Activated T-helper 1 cell treated with anti-CD3 and anti-CD28 coated beads, Interleukin-2, amount 50 U/mL, for 16 hours (primary cell): Measurements from ENCODE around the gene TCN1.
"Not testable (repeated sequence)": the region's sequence is repeated elsewhere in the genome, so short reads cannot be mapped to it uniquely, and the experiment has no call there.

ENCODE experiments used
- DNase-seq, 2 donors: peaks; one replicate each; pipeline ENCODE4 v3.0.0-alpha.2; 2020; ENCODE audit warnings: low read depth in 1 of 2, low spot score in 1 of 2

The TCN1 gene

DNA sequence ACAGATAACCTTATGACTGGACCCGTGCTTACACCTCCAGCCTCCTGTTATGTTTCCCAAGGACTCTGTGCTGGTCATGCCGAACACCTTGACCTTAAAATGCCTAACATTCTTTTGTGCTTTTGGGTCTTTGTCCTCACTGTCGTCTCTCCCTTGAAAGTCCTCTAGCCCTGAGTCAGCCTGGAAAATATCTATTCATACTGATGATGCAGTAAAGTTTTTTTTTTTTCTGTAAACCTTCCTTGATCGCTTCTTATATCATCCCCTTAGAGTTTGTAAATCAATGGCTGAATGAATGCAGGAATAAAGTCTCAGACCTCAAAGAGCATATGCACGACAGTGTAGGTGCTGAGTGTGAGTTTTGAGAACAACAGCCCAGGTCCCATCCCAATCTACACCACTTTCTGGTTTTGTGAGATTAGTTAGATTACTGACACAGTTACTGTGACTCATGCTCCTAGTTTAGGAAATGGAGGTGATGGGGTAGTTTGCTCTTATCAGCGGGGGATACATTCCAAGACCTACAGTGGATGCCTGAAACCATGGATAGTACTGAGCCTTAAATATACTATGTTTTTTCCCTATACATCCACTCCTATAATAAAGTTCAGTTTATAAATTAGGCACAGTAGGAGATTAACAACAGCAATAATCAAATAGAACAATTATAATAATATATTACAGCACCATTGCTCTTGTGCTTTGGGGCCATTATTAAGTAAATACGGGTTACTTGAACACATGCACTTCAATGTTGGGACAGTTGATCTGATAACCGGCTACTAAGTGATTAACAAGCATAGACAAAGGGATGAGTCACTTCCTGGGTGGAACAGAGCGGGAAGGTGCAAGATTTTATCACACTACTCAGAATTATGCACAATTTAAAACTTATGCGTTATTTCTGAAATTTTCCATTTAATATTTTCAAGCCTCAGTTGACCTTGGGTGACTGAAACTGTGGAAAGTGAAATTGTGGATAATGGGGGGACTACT, 8.6 kb downstream of the TCN1 start:
- peak in 1 of 2 donors; percentile 2 for DNase-seq

DNA sequence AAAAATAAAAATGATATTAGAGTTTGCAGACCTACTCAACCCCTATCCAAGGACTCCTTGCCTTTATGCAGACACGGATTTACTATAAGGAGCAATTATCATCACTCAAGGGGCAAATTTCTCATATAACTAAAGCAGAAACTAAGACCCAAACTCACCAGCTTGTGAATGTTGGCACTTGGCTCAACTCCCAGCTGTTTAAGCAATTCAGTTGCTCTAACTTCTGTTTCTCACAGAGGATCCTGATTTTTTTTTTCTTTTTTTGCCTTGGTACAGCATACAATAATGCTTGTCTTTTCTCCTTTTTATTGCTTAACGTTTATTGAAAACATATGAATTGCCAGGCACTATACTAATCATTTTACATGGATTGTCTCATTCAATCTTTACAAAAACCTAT, 11.4 kb downstream of the TCN1 start:
- DNase-seq: no peak

DNA sequence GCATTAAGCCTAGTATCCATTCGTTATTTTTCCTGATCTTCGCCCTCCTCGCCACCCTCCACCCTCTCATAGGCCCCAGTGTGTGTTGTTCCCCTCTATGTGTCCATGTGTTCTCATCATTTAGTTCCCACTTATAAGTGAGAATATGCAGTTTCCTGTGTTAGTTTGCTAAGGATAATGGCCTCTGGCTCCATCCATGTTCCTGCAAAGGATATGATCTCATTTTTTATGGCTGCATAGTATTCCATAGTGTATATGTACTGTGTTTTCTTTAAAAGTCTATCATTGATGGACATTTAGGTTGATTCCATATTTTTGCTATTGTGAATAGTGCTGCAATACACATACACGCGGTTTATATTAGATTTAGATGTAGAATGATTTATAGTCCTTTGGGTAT, 14.9 kb downstream of the TCN1 start:
- DNase-seq: not testable (repeated sequence)

DNA sequence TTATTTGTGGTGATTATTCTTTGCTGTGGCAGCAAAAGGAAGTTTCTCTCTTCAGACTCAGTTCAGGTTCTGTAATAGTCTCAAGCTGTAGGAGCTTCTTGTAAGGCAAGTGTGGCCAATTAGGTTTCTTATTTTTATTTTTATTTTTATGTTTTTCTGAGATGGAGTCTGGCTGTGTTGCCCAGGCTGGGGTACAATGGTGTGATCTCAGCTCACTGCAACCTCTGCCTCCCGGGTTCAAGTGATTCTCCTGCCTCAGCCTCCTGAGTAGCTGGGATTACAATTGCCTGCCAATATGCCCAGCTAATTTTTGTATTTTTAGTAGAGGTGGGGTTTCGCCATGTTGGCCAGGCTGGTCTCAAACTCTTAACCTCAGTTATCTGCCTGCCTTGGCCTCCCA, 16.7 kb downstream of the TCN1 start:
- not testable (repeated sequence) for DNase-seq

DNA sequence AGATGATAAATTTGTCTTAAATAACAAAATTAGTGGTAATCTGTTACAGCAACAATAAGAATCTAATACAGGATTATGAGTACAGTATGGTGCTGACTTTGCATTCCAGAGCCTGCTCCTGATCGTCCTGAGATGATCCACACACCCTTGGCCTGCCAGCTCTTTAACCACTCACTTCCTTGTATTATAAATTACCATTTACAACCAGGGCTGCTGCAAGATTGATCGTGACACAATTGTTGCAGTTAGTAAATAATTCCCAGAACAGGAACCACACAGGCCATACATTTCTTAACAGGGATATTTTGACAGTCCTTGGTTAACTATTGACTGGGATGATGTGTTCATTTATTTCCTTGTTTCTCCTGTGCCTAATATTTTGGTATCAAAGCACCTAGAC, 17.2 kb downstream of the TCN1 start:
- no peak for DNase-seq

DNA sequence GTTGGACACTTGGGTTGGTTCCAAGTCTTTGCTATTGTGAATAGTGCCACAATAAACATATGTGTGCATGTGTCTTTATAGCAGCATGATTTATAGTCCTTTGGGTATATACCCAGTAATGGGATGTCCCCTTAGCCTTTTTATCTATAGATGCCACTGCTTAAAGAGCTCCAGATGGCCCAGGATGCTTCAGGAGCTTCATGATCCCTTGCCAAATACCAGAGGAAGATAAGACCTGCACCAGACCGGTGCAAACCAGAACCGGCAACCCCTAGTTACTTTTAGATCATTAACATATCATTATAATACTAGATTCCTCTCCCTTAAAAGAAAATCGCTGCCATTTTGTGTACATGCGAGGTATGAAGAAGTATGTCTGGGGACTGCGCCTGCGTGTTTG, 17.8 kb downstream of the TCN1 start:
- not testable (repeated sequence) for DNase-seq

DNA sequence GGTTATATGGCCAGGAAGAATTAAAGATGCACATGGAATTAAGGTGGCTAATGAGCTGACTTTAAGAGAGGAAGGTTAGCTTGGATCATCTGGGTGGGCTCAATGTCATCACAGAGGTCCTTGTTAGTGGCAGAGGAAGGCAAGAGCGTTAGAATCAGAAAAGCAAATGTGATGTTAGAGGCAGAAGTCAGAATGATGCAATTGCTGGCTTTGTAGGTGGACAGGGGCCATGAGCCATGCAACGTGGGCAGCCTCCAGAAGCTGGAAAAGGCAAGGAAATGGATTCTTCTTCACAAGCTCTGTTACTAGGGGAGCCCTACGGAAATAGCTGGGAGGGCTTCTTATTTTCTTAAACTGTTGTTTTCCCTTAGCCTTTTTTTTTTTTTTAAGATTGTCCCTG, 18.7 kb downstream of the TCN1 start:
- DNase-seq: no peak

DNA sequence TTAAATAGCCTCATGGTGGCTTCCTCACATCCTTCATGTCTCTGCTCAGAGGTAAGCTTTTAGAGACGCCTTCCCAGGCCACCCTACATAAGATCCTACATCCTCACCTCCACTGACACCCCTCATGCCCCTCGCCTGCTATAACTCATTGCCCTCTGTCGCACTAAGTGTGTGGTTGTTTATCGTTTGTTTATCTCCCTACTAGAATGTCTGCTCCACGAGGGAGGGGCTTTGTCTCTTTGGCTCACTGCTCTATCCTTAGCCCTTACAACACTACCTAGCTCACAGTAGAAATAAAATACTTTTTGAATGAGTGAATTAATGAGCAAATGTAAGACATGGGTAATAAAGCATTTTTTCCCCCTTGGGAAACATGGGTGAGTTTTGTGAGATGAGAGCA, 19.7 kb downstream of the TCN1 start:
- DNase-seq: no peak

DNA sequence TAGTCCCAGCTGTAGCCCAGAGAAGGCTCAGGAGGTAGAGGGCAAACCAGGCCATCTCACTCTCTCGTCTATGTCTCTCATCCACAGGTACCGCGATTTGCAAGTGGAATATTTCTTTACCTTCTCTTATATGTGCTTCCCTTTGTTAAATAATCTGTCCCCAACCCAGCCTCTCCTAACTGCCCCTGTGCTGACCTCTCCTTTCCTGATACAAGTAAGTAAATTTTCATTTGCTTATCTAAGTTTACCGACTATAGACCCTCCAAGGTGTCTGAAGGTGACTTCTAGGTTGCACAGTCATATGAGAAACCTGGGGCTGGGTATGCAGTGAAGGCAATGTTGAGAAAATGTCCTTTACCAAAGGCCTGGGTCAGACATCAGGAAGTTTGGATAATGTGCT, 20.9 kb downstream of the TCN1 start, which contains the start of gene CBLIF:
TSS of gene CBLIF (minus strand) at position 101 of the 400 bp plus-strand sequence. CDS start at position 55, 46 bp downstream.
- DNase-seq: no peak

DNA sequence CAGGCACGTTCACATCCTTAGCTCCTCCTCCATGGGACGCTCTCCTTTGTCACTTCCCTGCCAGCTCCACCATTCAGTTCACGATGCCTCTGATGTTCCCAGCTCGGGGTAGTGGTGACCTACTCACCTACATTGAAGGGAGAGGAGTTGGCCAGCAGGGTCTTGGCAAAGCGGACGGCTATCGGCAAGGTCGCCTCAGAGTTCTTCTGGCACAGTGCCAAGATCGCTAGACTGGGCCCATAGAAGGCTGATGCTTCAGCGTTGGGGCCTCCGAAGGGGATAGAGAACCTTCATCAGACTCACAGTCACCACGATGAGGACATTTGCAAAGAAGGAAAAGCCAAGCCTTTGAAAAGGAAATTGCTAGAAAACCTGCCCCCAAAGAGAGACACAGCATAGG, 24.0 kb downstream of the TCN1 start:
- no peak for DNase-seq

DNA sequence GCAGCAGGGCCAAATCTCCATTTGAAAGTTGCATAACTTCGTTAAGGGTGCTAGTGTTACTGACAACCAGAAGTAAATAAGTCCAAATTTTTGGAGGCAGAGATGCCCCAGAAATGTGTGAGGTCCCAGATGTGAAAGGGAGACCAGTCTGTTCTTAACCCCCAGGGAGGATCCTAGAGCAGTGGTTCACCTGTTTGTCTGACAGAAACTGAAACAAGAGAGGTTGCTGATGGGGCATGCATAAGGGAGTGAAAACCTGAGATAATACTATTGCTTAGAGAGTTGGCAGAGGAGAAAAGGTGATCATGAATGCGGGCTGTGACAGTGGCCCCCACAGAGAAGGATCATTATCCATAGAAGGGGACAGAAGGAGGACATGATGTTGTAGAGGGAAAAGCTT, 24.8 kb downstream of the TCN1 start:
- DNase-seq: no peak

DNA sequence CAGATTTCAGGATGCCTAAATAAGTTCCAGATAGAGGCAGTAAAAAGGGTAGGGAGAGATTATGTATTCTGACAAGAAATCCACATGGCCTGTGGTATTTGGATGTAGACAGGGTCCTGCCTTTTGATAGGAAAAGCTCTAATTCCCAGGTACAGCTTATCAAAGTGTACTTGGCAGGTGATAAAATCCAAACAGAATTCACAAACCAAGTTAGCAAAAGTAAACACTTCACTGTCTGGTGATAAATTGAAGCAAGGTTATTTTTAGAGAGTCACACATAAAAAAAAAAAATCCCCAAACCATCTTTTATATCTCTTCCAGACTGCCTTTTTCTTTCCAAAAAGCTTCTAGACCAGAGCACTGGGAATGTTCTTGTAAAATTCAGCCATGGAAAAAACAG, 26.7 kb downstream of the TCN1 start:
- no peak for DNase-seq

DNA sequence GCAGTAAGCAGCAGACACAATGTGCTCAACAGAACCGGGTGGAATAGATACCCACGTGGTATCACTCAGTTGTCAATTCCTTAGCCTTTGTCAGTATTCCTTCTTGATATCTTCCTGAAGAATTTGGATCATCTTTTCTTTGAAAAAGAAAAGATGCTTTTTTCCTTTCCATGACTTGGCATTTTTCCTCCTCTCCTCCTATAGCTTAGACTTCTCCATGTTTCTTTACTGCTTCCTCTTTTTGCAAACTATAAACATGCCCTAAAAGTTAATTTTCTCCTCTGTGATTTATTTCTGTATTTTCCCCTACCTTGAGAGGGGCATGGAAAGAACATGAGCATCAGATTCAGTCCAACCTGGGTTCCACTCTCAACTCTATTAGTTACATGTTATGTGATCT, 32.7 kb downstream of the TCN1 start:
- DNase-seq: no peak

DNA sequence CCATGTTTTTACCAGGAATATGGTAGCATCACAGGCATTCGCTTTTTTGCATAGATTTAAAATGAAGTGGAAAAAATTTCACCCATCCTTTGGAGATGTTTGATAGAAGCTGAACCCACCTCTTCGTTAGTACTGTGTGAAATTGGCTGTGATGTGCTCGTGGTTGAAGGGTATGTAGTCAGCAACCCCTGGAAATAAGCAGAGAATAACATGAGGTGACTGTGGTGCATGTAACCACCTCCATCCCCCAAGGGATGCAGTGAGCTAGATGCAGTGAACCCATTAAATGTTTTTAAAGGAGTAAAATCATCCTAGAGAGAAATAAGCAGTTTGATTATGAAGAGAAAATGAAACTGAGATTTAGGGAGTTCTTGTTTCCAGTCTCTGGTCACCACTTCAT, 36.9 kb downstream of the TCN1 start:
- no peak for DNase-seq

DNA sequence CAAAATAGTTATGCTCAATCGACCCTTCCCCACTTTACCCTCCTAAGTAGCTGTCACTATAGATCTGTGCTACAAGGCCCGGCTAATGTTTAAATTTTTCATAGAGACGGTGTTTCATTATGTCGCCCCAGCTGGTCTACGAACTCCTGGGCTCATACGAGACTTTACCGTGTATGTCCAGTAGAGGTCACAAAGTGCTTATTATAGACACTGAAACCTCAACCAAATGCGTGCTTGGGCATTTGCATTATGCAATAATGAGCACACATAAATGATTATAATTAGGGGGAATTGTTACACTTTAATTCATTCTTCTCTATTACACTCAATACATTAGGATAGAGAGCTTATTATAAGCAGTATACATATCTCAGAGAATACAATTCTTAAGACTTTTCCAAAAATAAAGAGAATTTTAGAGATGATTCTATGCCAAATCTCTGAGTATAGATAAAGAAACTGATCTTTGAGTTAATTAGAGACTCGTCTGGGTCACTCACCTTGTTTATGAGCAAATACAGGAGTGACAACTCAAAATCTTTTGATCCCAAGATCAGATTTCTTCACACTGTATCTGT, 43.2 kb downstream of the TCN1 start:
- DNase-seq: no peak

DNA sequence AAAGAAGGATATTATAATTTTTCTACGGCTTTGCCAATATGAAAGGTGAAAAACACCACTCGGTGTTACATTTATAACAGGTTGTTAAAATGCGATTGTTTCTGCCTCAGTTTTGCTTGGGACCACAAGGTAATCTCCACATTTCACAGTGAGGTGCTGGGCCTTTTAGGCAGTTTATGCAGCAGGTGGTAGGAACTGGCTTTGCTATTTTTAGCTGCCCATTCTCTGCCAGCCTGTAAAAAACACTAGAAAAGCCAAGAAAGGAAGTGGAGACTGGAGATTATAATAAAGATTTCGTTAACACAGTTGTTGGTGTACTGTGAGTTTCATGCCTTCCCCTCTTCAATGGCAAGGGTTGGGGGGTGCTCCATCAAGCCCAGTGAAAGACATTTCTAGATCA, 47.7 kb downstream of the TCN1 start:
- no peak for DNase-seq

DNA sequence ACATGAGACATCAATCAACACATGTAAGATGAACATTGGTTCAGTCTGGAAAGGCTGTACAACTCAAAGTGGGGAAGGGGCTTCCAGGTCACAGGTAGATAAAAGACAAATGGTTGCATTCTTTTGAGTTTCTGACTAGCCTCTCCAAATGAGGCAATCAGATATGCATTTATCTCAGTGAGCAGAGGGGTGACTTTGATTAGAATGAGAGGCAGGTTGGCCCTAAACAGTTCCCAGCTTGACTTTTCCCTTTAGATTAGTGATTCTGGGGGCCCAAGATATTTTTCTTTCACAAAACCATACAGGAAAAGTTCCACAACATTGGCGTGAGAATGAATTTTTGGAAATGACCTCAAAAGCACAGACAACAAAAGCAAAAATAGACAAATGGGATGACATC, 49.9 kb downstream of the TCN1 start:
- DNase-seq: not testable (repeated sequence)

DNA sequence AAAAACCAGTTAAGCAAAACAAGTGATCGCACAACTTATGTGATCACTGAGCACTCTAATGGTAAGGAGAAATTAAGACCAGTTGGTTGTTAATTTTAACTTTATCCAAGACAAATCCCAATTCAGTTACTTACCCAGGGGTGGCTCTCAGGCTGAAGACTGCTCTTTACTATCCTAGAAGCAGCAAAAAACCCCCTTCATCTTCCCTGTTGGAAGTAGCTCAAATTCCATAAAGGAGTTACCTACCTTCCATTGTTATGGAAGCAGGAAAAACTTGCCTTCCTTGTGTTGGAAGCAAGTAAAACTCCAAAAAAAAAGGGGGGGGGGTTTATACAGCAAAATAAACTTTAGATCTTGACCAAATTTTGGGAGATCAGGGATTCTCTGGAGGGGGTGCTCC, 50.5 kb downstream of the TCN1 start:
- DNase-seq: no peak

DNA sequence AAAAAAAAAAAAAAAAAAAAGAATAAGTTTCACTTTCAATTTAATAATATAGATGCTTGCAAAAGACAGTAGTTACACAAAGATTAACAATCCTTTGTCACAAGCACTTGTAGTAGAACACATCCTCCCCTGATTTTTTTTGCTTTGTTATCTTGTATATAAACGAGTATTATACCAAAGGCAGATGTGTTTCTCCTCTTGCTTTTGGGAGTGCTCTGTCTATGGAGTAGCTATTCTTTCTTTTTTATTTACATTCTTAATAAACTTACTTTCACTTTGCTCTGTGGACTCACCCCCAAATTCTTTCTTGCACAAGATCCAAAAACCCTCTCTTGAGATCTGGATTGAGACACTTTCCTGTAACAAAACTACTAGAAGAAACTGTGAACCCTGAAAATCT, 52.3 kb downstream of the TCN1 start:
- DNase-seq: no peak

DNA sequence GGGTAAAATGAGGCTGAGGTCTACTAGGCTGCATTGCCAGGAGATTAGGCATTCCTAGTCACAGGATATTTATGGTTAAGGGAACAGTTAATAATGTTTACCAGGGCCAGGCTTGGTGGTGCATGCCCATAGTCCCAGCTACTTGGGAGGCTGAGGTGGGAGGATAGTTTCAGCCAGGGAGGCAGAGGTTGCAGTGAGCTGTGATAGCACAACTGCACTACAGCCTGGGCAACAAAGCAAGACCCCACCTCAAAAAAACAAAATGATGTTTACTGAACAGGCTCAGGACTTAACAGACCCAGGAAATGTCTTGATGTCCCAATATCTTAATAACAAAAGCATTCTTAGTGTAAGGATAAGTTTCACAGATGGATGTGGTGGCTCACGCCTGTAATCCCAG, 52.9 kb downstream of the TCN1 start:
- no peak for DNase-seq

DNA sequence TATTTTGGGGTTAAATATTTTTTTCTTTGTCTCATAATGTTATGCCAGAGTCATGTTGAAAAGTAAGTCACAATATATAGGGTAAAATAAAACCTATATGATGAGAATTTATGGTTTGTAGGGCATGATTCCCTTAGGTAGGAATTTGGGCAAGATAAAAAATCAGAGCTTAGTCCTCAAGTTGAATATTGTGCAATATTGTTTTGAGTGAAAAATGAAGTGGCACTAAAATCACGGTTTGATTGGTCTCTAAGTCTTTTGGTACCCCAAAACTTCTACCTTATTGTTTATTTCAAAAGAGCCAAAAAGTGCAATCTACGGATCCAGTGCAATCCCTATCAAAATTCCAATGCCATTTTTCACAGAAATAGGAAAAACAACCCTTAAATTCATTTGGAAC, 54.1 kb downstream of the TCN1 start:
- DNase-seq: no peak

DNA sequence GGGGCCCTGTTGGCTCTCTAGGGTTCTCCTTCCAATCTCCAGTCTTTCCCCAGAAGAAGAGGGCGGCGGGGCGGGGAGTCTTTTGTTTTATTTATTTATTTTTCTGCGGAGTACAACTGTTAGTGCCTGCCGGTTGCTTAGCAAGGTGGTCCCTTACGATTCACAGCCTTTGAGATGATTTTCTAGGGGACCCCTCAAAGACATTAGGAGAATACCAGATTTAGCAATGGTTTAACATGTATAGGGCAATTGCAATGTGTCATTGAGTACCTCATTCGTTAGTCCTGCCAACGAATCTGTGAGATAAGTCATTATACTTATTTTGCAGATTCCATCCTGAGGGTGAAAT, 55.4 kb downstream of the TCN1 start:
- no peak for DNase-seq
